Lung (tissue), 12 donors: Measurements from ENCODE around the gene CYP2A6. TPM values are rescaled to one million over a fixed set of nuclear protein-coding genes. Genes with fewer than 3 reads are reported as not detected.
A peak's percentile ranks its signal among the peaks of the same experiment; 100 is the strongest.
"Not testable (repeated sequence)": the region's sequence is repeated elsewhere in the genome, so short reads cannot be mapped to it uniquely, and the experiment has no call there.

Experiments used
- ATAC-seq: fragments of 200-7000 bp; cut with Tn5 transposase; one replicate; pipeline ENCODE4 v1.9.1; 2020; ENCODE audit warnings: moderate number of reproducible peaks; ENCODE audit not compliant: insufficient read depth, low FRiP score
- DNase-seq, 3 donors: peaks; one replicate each; pipeline ENCODE4 v3.0.0-alpha.2; 2013 to 2017
- H3K27ac ChIP-seq, 2 donors: one replicate each; pipeline ENCODE4 v1.5.1; 2013; ENCODE audit warnings: mild to moderate bottlenecking in 2 of 2, moderate library complexity in 2 of 2, control low read depth in 1 of 2, inconsistent platforms in 1 of 2, low read depth in 1 of 2, low read length in 1 of 2
- H3K27me3 ChIP-seq, 3 donors: one replicate each; pipeline ENCODE4 v1.5.1; 2013; ENCODE audit warnings: low read length in 2 of 3; ENCODE audit not compliant: control insufficient read depth in 3 of 3, insufficient read depth in 3 of 3
- H3K36me3 ChIP-seq, 4 donors: one replicate each; pipeline ENCODE4 v1.5.1; 2013; ENCODE audit warnings: low read length in 4 of 4, mild to moderate bottlenecking in 1 of 4, moderate library complexity in 1 of 4; ENCODE audit not compliant: control insufficient read depth in 4 of 4, insufficient read depth in 4 of 4
- H3K4me1 ChIP-seq, 5 donors: one replicate each; pipeline ENCODE4 v1.5.1; 2013; ENCODE audit warnings: low read length in 5 of 5, mild to moderate bottlenecking in 2 of 5, moderate library complexity in 1 of 5; ENCODE audit not compliant: control insufficient read depth in 5 of 5, insufficient read depth in 5 of 5
- H3K4me3 ChIP-seq: one replicate; pipeline ENCODE4 v1.5.1; 2013; ENCODE audit warnings: mild to moderate bottlenecking, control low read depth, moderate library complexity
- H3K9ac ChIP-seq, 2 donors: one replicate each; pipeline ENCODE4 v1.5.1; 2013; ENCODE audit warnings: low read length in 2 of 2, control low read depth in 1 of 2; ENCODE audit not compliant: insufficient read depth in 1 of 2
- H3K9me3 ChIP-seq, 4 donors: one replicate each; pipeline ENCODE4 v1.5.1; 2013; ENCODE audit warnings: low read length in 3 of 4, mild to moderate bottlenecking in 1 of 4, moderate library complexity in 1 of 4; ENCODE audit not compliant: control insufficient read depth in 4 of 4, insufficient read depth in 3 of 4
- CTCF ChIP-seq: IDR thresholded peaks from 2 replicates; pipeline ENCODE4 v1.5.1; 2012; ENCODE audit warnings: mild to moderate bottlenecking; ENCODE audit errors: control extremely low read depth, extremely low read depth
- WGBS, 2 donors: extraction: QIAGEN DNeasy Blood & Tissue Kit; methylation state at CpG; one replicate each; pipeline ENCODE4 v1.1.7; 2013; 5-methylcytosine and 5-hydroxymethylcytosine counted together
- polyA plus RNA-seq, 2 donors: library from polyadenylated mRNA; stranded (reverse); fragments of 200-250 nt; gene quantifications; one replicate each; pipeline ENCODE4 v1.2.1, GENCODE V29; 2013
- total RNA-seq, 2 donors: library from RNA; depleted of rRNA in 1 of 2; stranded (reverse); fragments of >200 nt in 1 of 2; gene quantifications; one replicate each; pipeline ENCODE4 v1.2.1, GENCODE V29; 2014 to 2021
- donor health status: control.
- donor health status: control.
- donor health status: Bipolar disorder and iron deficiency.
- donor health status: healthy.
- donor health status: DM: yes; HTN: yes; CAD: no.

Gene CYP2A6
- total and polyA plus RNA-seq, 4 donors = 0.45 to 1.7 (median 0.77) TPM

DNA sequence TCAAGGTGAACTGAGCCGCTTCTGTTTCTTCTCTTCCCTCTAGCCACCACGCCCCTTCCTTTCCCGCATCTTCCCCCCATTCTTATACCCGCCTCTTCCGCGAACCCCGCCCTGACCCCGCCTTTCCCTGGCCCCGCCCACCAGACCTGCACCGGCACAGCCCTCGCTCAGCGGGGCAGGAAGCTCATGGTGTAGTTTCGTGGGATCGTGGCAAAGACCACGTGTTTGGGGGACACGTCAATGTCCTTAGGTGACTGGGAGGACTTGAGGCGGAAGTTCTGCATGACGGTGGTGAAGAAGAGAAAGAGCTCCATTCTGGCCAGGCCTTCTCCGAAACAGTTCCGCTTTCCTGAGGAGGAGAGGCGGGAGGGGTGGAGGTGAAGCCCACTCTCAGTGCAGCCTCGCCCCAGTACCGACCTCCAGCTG is 25.3 kb upstream of the CYP2A6 start:
- H3K4me1 ChIP-seq, H3K9me3 ChIP-seq, H3K27ac ChIP-seq, H3K4me3 ChIP-seq, H3K36me3 ChIP-seq, H3K27me3 ChIP-seq, H3K9ac ChIP-seq: not testable (repeated sequence)
- 3 to 13% methylated on average over 18 of the region's 23 CpGs for WGBS, 2 donors
- ATAC-seq (peak; percentile 71), DNase-seq (peak in 2 of 3 donors; percentile 41 to 43)

GRCh38 chr19:40874874-40875273 is 24.6 kb upstream of the CYP2A6 start:
- ATAC-seq, H3K27ac ChIP-seq, H3K27me3 ChIP-seq, H3K4me1 ChIP-seq, H3K36me3 ChIP-seq, H3K9ac ChIP-seq, H3K9me3 ChIP-seq, DNase-seq, H3K4me3 ChIP-seq: not testable (repeated sequence)
- 82 to 96% methylated on average over 1 to 2 of the region's 4 CpGs for WGBS, 2 donors

- not testable (repeated sequence) for H3K9ac ChIP-seq, DNase-seq, H3K9me3 ChIP-seq, H3K36me3 ChIP-seq, H3K4me3 ChIP-seq, H3K4me1 ChIP-seq, ATAC-seq, H3K27ac ChIP-seq, H3K27me3 ChIP-seq
- 88 to 94% methylated on average over 2 of the region's 2 CpGs for WGBS, 2 donors
These were observed 23.6 kb upstream of the CYP2A6 start for GRCh38 chr19:40873873-40874272.

DNA sequence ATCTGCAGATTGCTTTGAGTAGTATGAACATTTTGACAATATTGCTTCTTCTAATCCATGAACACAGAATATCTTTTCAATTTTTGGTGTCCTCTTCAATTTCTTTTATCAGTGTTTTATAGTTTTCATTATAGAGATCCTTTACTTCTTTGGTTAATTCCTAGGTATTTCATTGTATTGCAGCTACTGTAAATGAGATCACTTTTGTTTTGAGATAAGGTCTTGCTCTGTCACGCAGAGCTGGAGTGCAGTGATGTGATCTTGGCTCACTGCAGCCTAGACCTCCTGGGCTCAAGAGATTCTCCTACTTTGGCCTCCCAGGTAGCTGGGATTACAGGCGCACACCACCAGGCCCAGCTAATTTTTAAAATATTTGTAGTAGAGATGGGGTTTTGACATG is 22.0 kb upstream of the CYP2A6 start:
- H3K27ac ChIP-seq = no peak overlapping the region
- H3K4me3 ChIP-seq = no peak overlapping the region
- TF ChIP-seq CTCF = no peak
- 88 to 91% methylated on average over 2 of the region's 2 CpGs for WGBS, 2 donors
- H3K9me3 ChIP-seq = peaks cover 0 to 2% (median 0%) of the 10 kb centered on the region in 4 donors
- H3K27me3 ChIP-seq = no peaks in the 10 kb centered on the region
- H3K36me3 ChIP-seq = no peaks in the 10 kb centered on the region
- no peak for ATAC-seq
- no peak overlapping the region for H3K9ac ChIP-seq
- peaks cover 0 to 2% (median 0%) of the 10 kb centered on the region in 5 donors for H3K4me1 ChIP-seq
- no peak for DNase-seq

GRCh38 chr19:40867701-40868100 is 17.5 kb upstream of the CYP2A6 start:
- 85 to 94% methylated on average over 7 of the region's 7 CpGs for WGBS, 2 donors
- H3K4me3 ChIP-seq = no peak overlapping the region
- no peak for DNase-seq
- no peaks in the 10 kb centered on the region for H3K4me1 ChIP-seq
- ATAC-seq = no peak
- H3K36me3 ChIP-seq = no peaks in the 10 kb centered on the region
- H3K27me3 ChIP-seq = no peaks in the 10 kb centered on the region
- peaks cover 0 to 2% (median 0%) of the 10 kb centered on the region in 4 donors for H3K9me3 ChIP-seq
- no peak overlapping the region for H3K27ac ChIP-seq
- H3K9ac ChIP-seq = no peak overlapping the region
- TF ChIP-seq CTCF = no peak

DNA sequence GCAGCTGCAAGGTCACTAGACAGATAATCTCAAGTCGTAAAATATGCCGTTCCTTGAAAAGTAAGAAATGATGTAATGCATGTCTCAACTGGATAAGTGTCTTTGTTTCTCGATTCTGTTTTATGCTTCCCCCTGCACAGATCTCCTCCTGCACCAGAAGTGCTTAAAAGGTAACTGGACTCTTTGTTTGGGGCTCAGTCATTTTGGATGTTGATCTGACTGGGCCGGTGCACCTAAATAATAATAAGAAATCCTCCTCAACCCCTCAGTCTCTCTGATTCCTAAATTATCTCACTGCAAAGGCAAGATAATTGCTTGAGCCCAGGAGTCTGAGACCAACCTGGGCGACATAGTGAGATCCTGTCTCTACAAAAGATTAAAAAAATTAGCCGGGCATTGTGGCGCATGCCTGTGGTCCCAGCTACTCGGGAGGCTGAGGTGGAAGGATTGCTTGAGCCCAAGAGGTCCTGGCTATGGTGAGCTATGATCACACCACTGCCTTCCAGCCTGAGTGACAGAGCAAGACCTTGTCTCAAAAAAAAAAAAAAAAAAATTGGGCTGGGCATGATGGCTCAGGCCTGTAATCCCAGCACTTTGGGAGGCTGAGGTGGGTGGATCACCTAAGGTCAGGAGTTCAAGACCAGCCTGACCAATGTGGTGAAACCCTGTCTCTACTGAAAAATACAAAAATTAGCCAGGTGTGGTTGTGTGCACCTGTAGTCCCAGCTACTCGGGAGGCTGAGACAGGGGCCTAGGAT is 14.7 kb upstream of the CYP2A6 start:
- H3K9ac ChIP-seq, ATAC-seq, H3K27ac ChIP-seq, H3K4me3 ChIP-seq, H3K4me1 ChIP-seq, DNase-seq, H3K36me3 ChIP-seq, H3K27me3 ChIP-seq, H3K9me3 ChIP-seq: not testable (repeated sequence)
- WGBS, 2 donors = 58 to 59% methylated on average over 9 of the region's 9 CpGs
